HepG2 (cell line): Measurements from ENCODE around the gene TNK1. TPM values are rescaled to one million over a fixed set of nuclear protein-coding genes. Genes with fewer than 3 reads are reported as not detected.

Source experiments
- ATAC-seq: fragments of 200-7000 bp; cut with Tn5 transposase; 3 replicates; pipeline ENCODE4 v1.9.1; 2020; ENCODE audit warnings: mild to moderate bottlenecking, moderate library complexity
- BruUV-seq: library from RNA; stranded (reverse); fragments of 400-500 nt; replicated peaks from 2 replicates; lab custom pipeline; 2021; lab: Mats Ljungman, UMichigan
- CTCF ChIA-PET: fragments of 300-600 bp; formaldehyde crosslinking; extraction: SDS; loops from one replicate; lab custom pipeline; 2021; ENCODE audit warnings: low total read pairs, inconsistent platforms, low intra/inter-chr PET ratio; lab: Yijun Ruan, JAX
- POLR2A ChIA-PET: fragments of 350-600 bp; sonication (Branson Sonifier 250); formaldehyde crosslinking; loops from one replicate; lab custom pipeline; 2020; ENCODE audit warnings: antibody characterized with exemption, inconsistent platforms; lab: Yijun Ruan, JAX
- DNase-seq: peaks from one replicate; pipeline ENCODE4 v3.0.0-alpha.2; 2015; ENCODE audit warnings: low spot score
- FAIRE-seq: peaks from 3 replicates; lab custom pipeline; 2011; peaks lifted over from hg19 to GRCh38; lab: Jason Lieb, UNC
- H2AFZ ChIP-seq: one replicate; pipeline ENCODE4 v1.6.1; 2011; ENCODE audit warnings: low read length, inconsistent platforms
- H3K27ac ChIP-seq: fragments of 300-600 bp; 3 replicates; pipeline ENCODE4 v1.8.0; 2011; ENCODE audit warnings: mixed run types, mild to moderate bottlenecking, mixed read lengths, low read length, inconsistent platforms; ENCODE audit not compliant: insufficient read depth; ENCODE audit errors: extremely low read length
- H3K27me3 ChIP-seq, 2 experiments: fragments of 200-600 bp in 1 of 2; 2 replicates in 1 of 2; 3 replicates in 1 of 2; pipeline versions ENCODE4 v1.6.0 to v1.8.0; 2011; ENCODE audit warnings: low read length in 2 of 2, mild to moderate bottlenecking in 2 of 2, moderate library complexity in 2 of 2, inconsistent platforms in 1 of 2; ENCODE audit not compliant: insufficient read depth in 2 of 2, control insufficient read depth in 1 of 2
- H3K36me3 ChIP-seq, 2 experiments: fragments of 200-600 bp in 1 of 2; replicated peaks in 1 of 2; 2 replicates in 1 of 2; 3 replicates in 1 of 2; pipeline versions ENCODE4 v1.5.1 to v1.8.0; 2011; ENCODE audit warnings: low read length in 2 of 2, inconsistent platforms in 1 of 2; ENCODE audit not compliant: insufficient read depth in 2 of 2, control insufficient read depth in 1 of 2
- H3K4me1 ChIP-seq: 2 replicates; pipeline ENCODE4 v1.5.1; 2012; ENCODE audit warnings: low read length, inconsistent platforms; ENCODE audit not compliant: insufficient read depth
- H3K4me2 ChIP-seq: 2 replicates; pipeline ENCODE4 v1.6.0; 2011; ENCODE audit warnings: low read depth, low read length, inconsistent platforms
- H3K4me3 ChIP-seq, 3 experiments: fragments of 200-600 bp in 1 of 3; sonication (generic), shearing (Covaris generic) in 1 of 3; replicated peaks in 1 of 3; 2 replicates each; pipeline ENCODE4 v1.5.1; 2011 to 2016; ENCODE audit warnings: low read length in 3 of 3, inconsistent platforms in 2 of 3, low read depth in 2 of 3, mild to moderate bottlenecking in 2 of 3, control low read depth in 1 of 3, mixed read lengths in 1 of 3; ENCODE audit not compliant: insufficient read depth in 1 of 3
- H3K79me2 ChIP-seq: one replicate; pipeline ENCODE4 v1.6.1; 2011; ENCODE audit warnings: low read length, inconsistent platforms; ENCODE audit not compliant: insufficient read depth
- H3K9ac ChIP-seq: 2 replicates; pipeline ENCODE4 v1.6.0; 2011; ENCODE audit warnings: mild to moderate bottlenecking, low read depth, low read length, inconsistent platforms; ENCODE audit not compliant: insufficient read depth
- H3K9me3 ChIP-seq: 2 replicates; pipeline ENCODE4 v1.5.1; 2012; ENCODE audit warnings: mild to moderate bottlenecking, low read length
- H4K20me1 ChIP-seq: 2 replicates; pipeline ENCODE4 v1.6.0; 2011; ENCODE audit warnings: inconsistent platforms, mild to moderate bottlenecking, low read length, moderate library complexity; ENCODE audit not compliant: insufficient read depth
- GATA4 ChIP-seq: sonication (generic); IDR thresholded peaks from 2 replicates; pipeline ENCODE4 v1.6.1; 2016; ENCODE audit warnings: antibody characterized with exemption, low read depth, borderline replicate concordance
- GFI1 ChIP-seq: sonication (generic); formaldehyde crosslinking; IDR thresholded peaks from 2 replicates; pipeline ENCODE4 v1.5.0; 2020; ENCODE audit warnings: missing genetic modification reagents, mild to moderate bottlenecking, borderline replicate concordance
- HES4 ChIP-seq: sonication (generic); formaldehyde crosslinking; IDR thresholded peaks from 2 replicates; pipeline ENCODE4 v1.9.0; 2021; ENCODE audit warnings: mild to moderate bottlenecking, missing genetic modification reagents, borderline replicate concordance
- MTA1 ChIP-seq: sonication (generic); formaldehyde crosslinking; IDR thresholded peaks from 2 replicates; pipeline ENCODE4 v1.4.0; 2020; ENCODE audit warnings: missing genetic modification reagents, mild to moderate bottlenecking, borderline replicate concordance
- RBAK ChIP-seq: sonication (generic); formaldehyde crosslinking; IDR thresholded peaks from 2 replicates; pipeline ENCODE4 v1.5.1; 2020; ENCODE audit warnings: mild to moderate bottlenecking, missing genetic modification reagents
- RXRA ChIP-seq: sonication (generic); formaldehyde crosslinking; IDR thresholded peaks from 2 replicates; pipeline ENCODE4 v1.5.1; 2020; ENCODE audit warnings: missing genetic modification reagents
- YEATS4 ChIP-seq: sonication (generic); formaldehyde crosslinking; IDR thresholded peaks from 2 replicates; pipeline ENCODE4 v1.4.0; 2020; ENCODE audit warnings: missing genetic modification reagents, borderline replicate concordance
- ZBTB8A ChIP-seq: sonication (generic); formaldehyde crosslinking; IDR thresholded peaks from 2 replicates; pipeline ENCODE4 v1.4.0; 2020; ENCODE audit warnings: mild to moderate bottlenecking, low read depth, missing genetic modification reagents, borderline replicate concordance
- ZMAT3 ChIP-seq: sonication (generic); formaldehyde crosslinking; conservative IDR thresholded peaks from 2 replicates; pipeline ENCODE4 v1.7.0; 2021; ENCODE audit warnings: missing genetic modification reagents
- ZNF24 ChIP-seq: fragments of 450-650 bp; IDR thresholded peaks from 2 replicates; pipeline ENCODE4 v1.6.1; 2017; ENCODE audit warnings: antibody characterized with exemption, mild to moderate bottlenecking
- ZNF619 ChIP-seq: sonication (generic); formaldehyde crosslinking; IDR thresholded peaks from 2 replicates; pipeline ENCODE4 v1.4.0; 2020; ENCODE audit warnings: mild to moderate bottlenecking, missing genetic modification reagents
- ZNF737 ChIP-seq: sonication (generic); formaldehyde crosslinking; IDR thresholded peaks from 2 replicates; pipeline ENCODE4 v1.5.0; 2020; ENCODE audit warnings: missing genetic modification reagents, mild to moderate bottlenecking, borderline replicate concordance
- WGBS: methylation state at CpG from one replicate; pipeline ENCODE4 v1.1.6; 2017; ENCODE audit warnings: low lambda C conversion rate; 5-methylcytosine and 5-hydroxymethylcytosine counted together
- in situ Hi-C: cut with HindIII; loops from 2 replicates; pipeline ENCODE4 v1.10.0; 2017; ENCODE audit warnings: low pct_unique_long_range_greater_than_20kb; ENCODE audit not compliant: extremely low pct_ligation_motif_present
- intact Hi-C: fragments of 100-400 bp; cut with micrococcal nuclease; formaldehyde crosslinking; loops from one replicate; pipeline ENCODE4 v1.10.0; 2022; ENCODE audit not compliant: unreplicated experiment
- polyA plus RNA-seq, 8 experiments: library from polyadenylated mRNA; depleted of rRNA in 3 of 8; stranded (reverse) in 7 of 8; unstranded in 1 of 8; fragments of >200 nt; fragmentation: Illumina TruSeq in 4 of 8; extraction: Trizol in 4 of 8; gene quantifications; 2 replicates each; pipeline versions ENCODE4 v1.2.1 to v1.2.3, GENCODE V29; 2011 to 2016; ENCODE audit warnings: low read depth in 4 of 8, missing spikeins in 1 of 8, mixed read lengths in 1 of 8; ENCODE audit not compliant: insufficient read depth in 1 of 8
- total RNA-seq, 5 experiments: library from RNA; depleted of rRNA; stranded (reverse); fragments of >200 nt; fragmentation: Illumina TruSeq; extraction: Trizol; gene quantifications; 2 replicates each; pipeline ENCODE4 v1.2.3, GENCODE V29; 2016; ENCODE audit warnings: low read depth in 1 of 5
- TF ChIP-seq, protein P1 (sequence below): sonication (generic); formaldehyde crosslinking; IDR thresholded peaks from 2 replicates; pipeline ENCODE4 v1.4.0; 2020; ENCODE audit warnings: mild to moderate bottlenecking, missing genetic modification reagents
- TF ChIP-seq, protein P2 (sequence below): sonication (generic); formaldehyde crosslinking; IDR thresholded peaks from 2 replicates; pipeline ENCODE4 v1.8.0; 2022; ENCODE audit warnings: missing genetic modification reagents, mild to moderate bottlenecking, inconsistent platforms, borderline replicate concordance
- TF ChIP-seq, protein P3 (sequence below): sonication (generic); formaldehyde crosslinking; IDR thresholded peaks from 2 replicates; pipeline ENCODE4 v1.8.0; 2022; ENCODE audit warnings: low read depth, missing genetic modification reagents
- TF ChIP-seq, protein P4 (sequence below): sonication (generic); formaldehyde crosslinking; IDR thresholded peaks from 2 replicates; pipeline ENCODE4 v1.4.0; 2020; ENCODE audit warnings: low read depth, mild to moderate bottlenecking, missing genetic modification reagents

TNK1 gene
- total and polyA plus RNA-seq, 2 of the 13 experiments (the other 11 are each of a cell fraction or from before 2014, with no cell fraction given) = 2.0 to 3.5 TPM

DNA sequence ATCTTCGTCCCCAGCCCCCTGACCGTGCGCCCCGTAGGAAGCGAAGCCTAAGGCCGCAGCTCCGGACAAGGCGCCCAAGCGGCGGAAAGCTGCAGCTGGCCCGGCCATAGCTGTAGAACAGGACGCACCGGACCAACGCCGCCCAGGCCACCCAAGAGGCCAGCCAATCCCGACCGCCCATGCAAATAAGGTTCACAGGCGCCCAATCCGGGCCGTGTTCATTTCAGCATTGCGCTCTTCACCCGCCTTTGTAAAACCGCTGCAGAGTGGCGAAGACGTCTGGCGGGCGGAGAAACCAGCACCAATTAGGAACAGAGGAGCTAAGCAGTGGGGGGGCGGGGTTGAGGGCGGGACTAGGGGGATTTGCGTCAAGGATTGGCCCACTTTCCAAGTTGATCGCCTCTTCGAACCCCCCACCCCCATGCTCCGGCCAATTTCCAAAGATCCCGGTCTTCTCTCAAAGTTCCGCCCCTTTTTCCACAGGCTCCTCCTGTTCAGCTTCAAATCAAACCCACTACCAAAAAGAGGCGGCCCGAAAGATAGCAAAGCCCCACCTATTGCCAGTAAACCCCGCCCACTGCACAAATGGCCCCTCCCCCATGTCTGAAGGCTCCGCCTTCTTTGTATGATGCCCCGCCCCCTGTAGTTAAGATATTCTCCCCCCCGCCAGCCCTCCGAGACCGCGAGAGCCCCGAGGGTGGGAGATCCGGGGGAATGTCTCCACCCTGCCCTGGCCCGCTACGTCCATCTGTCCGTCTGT, 23.3 kb downstream of the TNK1 start, which contains the start of gene TMEM256 (continued):
- TF ChIP-seq, protein P1, sequence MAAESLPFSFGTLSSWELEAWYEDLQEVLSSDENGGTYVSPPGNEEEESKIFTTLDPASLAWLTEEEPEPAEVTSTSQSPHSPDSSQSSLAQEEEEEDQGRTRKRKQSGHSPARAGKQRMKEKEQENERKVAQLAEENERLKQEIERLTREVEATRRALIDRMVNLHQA (CRISPR knock-in tag) = no peak
- TF ChIP-seq ZNF737 (no peak), RBAK (CRISPR knock-in tag) (no peak)
- TF ChIP-seq, protein P2, sequence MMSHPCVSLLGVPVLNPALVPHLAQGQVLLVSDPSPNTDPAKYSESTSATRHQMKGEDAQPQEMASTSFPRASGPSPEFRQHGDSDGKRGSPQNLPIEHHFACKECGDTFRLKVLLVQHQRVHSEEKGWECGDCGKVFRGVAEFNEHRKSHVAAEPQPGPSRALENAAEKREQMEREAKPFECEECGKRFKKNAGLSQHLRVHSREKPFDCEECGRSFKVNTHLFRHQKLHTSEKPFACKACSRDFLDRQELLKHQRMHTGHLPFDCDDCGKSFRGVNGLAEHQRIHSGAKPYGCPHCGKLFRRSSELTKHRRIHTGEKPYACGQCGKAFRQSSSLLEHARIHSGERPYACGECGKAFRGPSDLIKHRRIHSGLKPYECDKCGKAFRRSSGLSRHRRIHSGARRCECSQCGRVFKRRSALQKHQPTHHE = no peak; the same call in 1 of the 2 replicates
- TF ChIP-seq, all 625 proteins: peak for 160

DNA sequence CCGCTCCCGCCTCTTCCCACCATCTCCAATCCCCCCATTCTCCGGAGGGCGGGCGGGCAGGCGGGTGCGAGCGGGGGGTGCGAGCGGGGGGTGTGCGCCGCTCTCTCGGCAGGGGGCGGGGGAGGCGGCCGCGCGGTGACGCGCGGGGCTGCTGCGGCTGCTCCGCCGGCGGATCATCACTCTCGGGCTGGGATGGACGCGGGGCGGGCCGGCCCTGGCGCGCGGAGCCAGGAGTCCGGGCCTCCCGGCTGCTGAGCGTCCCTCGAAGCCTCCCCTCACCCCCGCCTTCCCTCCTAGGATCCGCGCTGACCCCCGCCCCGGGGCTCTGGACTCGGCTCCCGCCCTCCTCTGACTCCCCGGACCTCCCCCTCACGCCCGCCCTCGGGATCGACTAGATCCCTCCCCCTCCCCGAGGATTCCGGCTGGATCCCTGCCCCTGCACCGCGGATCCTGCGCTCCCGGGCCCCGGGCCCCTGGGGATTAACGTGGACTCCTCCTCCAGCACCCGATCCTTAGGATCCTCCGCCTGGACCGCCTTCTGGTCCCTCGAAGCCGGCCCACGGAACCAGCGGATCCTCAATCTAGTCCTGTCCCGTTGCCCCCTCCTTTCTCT, 24.0 kb downstream of the TNK1 start:
- Histone ChIP-seq H3K36me3 (0 out of 5 replicates have a peak, but pooled peaks cover 0 to 2% of the 10 kb centered on the region in 2 experiments), H3K27me3 (no peaks in the 10 kb centered on the region; a peak in 1 of 5 replicates), H3K79me2 (peaks cover 4% of the 10 kb centered on the region), H4K20me1 (no peaks in the 10 kb centered on the region), H3K4me3 (peak overlapping the region; percentile 62 to 95 (median 70)), H3K9me3 (no peaks in the 10 kb centered on the region), H3K9ac (peak overlapping the region; percentile 69; the same call in 1 of the 2 replicates), H2AFZ (no peak overlapping the region), H3K4me1 (peaks cover 18% of the 10 kb centered on the region), H3K4me2 (peak overlapping the region; percentile 80), H3K27ac (peak overlapping the region; percentile 99)
- FAIRE-seq (no peak), DNase-seq (no peak), ATAC-seq (peak; percentile 14)
- intact Hi-C loops = loop anchor here (1.0 to 5.0 kb wide), 3 partner anchors 30 to 77 kb away; partner anchors contain the start of genes POLR2A, SLC35G6, TMEM102 and TMEM95
- ChIA-PET POLR2A (interaction anchor here (0.6 to 3.3 kb wide), 37 partner anchors 8 to 977 kb away, joined by 3 to 76 read pairs (median 7); partner anchors contain the start of genes CD68, CHRNB1, FGF11 and KCTD11), CTCF (no interaction called here)
- BruUV-seq = no TSS peak
- WGBS = 5% methylated on average over 22 of the region's 65 CpGs
- in situ Hi-C loops = no loop called here
- peak; percentile 70; the same call in 1 of the 2 replicates for TF ChIP-seq HES4 (CRISPR knock-in tag)
- 0 out of 2 replicates have a peak, but pooled peaks have one; percentile 30 for TF ChIP-seq YEATS4 (CRISPR knock-in tag)
- TF ChIP-seq, protein P3, sequence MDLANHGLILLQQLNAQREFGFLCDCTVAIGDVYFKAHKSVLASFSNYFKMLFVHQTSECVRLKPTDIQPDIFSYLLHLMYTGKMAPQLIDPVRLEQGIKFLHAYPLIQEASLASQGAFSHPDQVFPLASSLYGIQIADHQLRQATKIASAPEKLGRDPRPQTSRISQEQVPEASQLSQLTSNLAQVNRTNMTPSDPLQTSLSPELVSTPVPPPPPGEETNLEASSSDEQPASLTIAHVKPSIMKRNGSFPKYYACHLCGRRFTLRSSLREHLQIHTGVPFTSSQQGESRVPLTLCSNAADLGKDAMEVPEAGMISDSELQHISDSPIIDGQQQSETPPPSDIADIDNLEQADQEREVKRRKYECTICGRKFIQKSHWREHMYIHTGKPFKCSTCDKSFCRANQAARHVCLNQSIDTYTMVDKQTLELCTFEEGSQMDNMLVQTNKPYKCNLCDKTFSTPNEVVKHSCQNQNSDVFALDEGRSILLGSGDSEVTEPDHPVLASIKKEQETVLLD = no peak
- no peak for TF ChIP-seq ZBTB8A (CRISPR knock-in tag)
- TF ChIP-seq GATA4 = 0 out of 2 replicates have a peak, but pooled peaks have one; percentile 4
- no peak for TF ChIP-seq ZNF619 (CRISPR knock-in tag)
- TF ChIP-seq ZMAT3 (CRISPR knock-in tag) = 0 out of 2 replicates have a peak, but pooled peaks have one; percentile 26
- TF ChIP-seq RXRA (CRISPR knock-in tag) = peak; percentile 25; the same call in 1 of the 2 replicates
- TF ChIP-seq, protein P4, sequence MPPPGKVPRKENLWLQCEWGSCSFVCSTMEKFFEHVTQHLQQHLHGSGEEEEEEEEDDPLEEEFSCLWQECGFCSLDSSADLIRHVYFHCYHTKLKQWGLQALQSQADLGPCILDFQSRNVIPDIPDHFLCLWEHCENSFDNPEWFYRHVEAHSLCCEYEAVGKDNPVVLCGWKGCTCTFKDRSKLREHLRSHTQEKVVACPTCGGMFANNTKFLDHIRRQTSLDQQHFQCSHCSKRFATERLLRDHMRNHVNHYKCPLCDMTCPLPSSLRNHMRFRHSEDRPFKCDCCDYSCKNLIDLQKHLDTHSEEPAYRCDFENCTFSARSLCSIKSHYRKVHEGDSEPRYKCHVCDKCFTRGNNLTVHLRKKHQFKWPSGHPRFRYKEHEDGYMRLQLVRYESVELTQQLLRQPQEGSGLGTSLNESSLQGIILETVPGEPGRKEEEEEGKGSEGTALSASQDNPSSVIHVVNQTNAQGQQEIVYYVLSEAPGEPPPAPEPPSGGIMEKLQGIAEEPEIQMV (CRISPR knock-in tag) = 0 out of 2 replicates have a peak, but pooled peaks have one; percentile 29
- no peak for TF ChIP-seq ZNF24
- no peak for TF ChIP-seq GFI1
- peak; percentile 14; the same call in 1 of the 2 replicates for TF ChIP-seq MTA1
